H1 (cell line): ENCODE results near the gene NUDC. TPM values are rescaled to one million over a fixed set of nuclear protein-coding genes. Genes with fewer than 3 reads are reported as not detected.
A peak's percentile ranks its signal among the peaks of the same experiment; 100 is the strongest.

Source experiments
- CTCF ChIA-PET: fragments of 300-600 bp; sonication (Branson Sonifier 250); formaldehyde crosslinking; loops from one replicate; lab custom pipeline; 2021; ENCODE audit not compliant: partially characterized antibody; lab: Charles Lee
- POLR2A ChIA-PET: fragments of 300-600 bp; sonication (Branson Sonifier 250); formaldehyde crosslinking; loops from one replicate; lab custom pipeline; 2021; ENCODE audit warnings: inconsistent platforms; ENCODE audit not compliant: partially characterized antibody; lab: Charles Lee
- DNase-seq, 2 experiments: peaks; one replicate each; pipeline versions ENCODE4 v3.0.0 to v3.0.0-alpha.2; 2010 to 2022; ENCODE audit warnings: low spot score in 2 of 2, low read depth in 1 of 2, mixed read lengths in 1 of 2
- FAIRE-seq: peaks from 2 replicates; lab custom pipeline; 2011; peaks lifted over from hg19 to GRCh38; lab: Jason Lieb, UNC
- H2AFZ ChIP-seq: 2 replicates; pipeline ENCODE4 v1.8.1; 2012; ENCODE audit warnings: low read length, inconsistent platforms
- H2AK5ac ChIP-seq: 2 replicates; pipeline ENCODE4 v1.6.1; 2013; ENCODE audit warnings: low read depth, low read length
- H2BK120ac ChIP-seq: replicated peaks from 2 replicates; pipeline ENCODE3; 2013; ENCODE audit warnings: low read depth, low read length, inconsistent platforms
- H2BK12ac ChIP-seq: 2 replicates; pipeline ENCODE4 v1.6.1; 2013; ENCODE audit warnings: low read depth, low read length
- H2BK15ac ChIP-seq: 2 replicates; pipeline ENCODE4 v1.6.1; 2013; ENCODE audit warnings: low read length
- H2BK20ac ChIP-seq: 2 replicates; pipeline ENCODE4 v1.6.1; 2013; ENCODE audit warnings: low read length
- H2BK5ac ChIP-seq: 2 replicates; pipeline ENCODE4 v1.6.1; 2013; ENCODE audit warnings: low read depth, low read length
- H3K14ac ChIP-seq: 2 replicates; pipeline ENCODE4 v1.6.1; 2013; ENCODE audit warnings: inconsistent platforms; ENCODE audit not compliant: insufficient read length
- H3K18ac ChIP-seq: 2 replicates; pipeline ENCODE4 v1.6.1; 2013; ENCODE audit warnings: low read length; ENCODE audit errors: extremely low read depth
- H3K23ac ChIP-seq: 2 replicates; pipeline ENCODE4 v1.6.1; 2013; ENCODE audit warnings: inconsistent platforms; ENCODE audit not compliant: insufficient read length
- H3K23me2 ChIP-seq: 2 replicates; pipeline ENCODE4 v1.6.1; 2013; ENCODE audit warnings: low read depth, low read length
- H3K27ac ChIP-seq: 2 replicates; pipeline ENCODE4 v1.6.1; 2011; ENCODE audit warnings: low read depth, low read length, inconsistent platforms
- H3K27me3 ChIP-seq, 4 experiments: replicated peaks in 1 of 4; 1 replicate in 1 of 4; 2 replicates in 3 of 4; pipeline versions ENCODE4 v1.6.1 to v1.8.1; 2011 to 2013; ENCODE audit warnings: low read length in 3 of 4, mild to moderate bottlenecking in 3 of 4, inconsistent platforms in 2 of 4, mixed read lengths in 2 of 4, moderate library complexity in 1 of 4; ENCODE audit not compliant: control insufficient read depth in 3 of 4, insufficient read depth in 3 of 4; ENCODE audit errors: extremely low read depth in 1 of 4
- H3K36me3 ChIP-seq, 4 experiments: 2 replicates each; pipeline versions ENCODE4 v1.6.1 to v1.8.1; 2011 to 2013; ENCODE audit warnings: mild to moderate bottlenecking in 4 of 4, low read length in 3 of 4, moderate library complexity in 2 of 4, control low read depth in 1 of 4, inconsistent platforms in 1 of 4; ENCODE audit not compliant: insufficient read depth in 4 of 4, control insufficient read depth in 2 of 4
- H3K4ac ChIP-seq: replicated peaks from 2 replicates; pipeline ENCODE3; 2013; ENCODE audit warnings: low read length, low read depth, mixed read lengths, inconsistent platforms; ENCODE audit not compliant: insufficient read length
- H3K4me1 ChIP-seq, 4 experiments: replicated peaks in 1 of 4; 1 replicate in 1 of 4; 2 replicates in 3 of 4; pipeline versions ENCODE4 v1.6.1 to v1.8.1; 2011 to 2013; ENCODE audit warnings: low read length in 3 of 4, inconsistent platforms in 2 of 4, mixed read lengths in 1 of 4; ENCODE audit not compliant: insufficient read depth in 4 of 4, control insufficient read depth in 3 of 4
- H3K4me2 ChIP-seq, 2 experiments: 2 replicates each; pipeline versions ENCODE4 v1.6.1 to v1.8.1; 2011 to 2013; ENCODE audit warnings: low read depth in 2 of 2, low read length in 2 of 2, control low read depth in 1 of 2, inconsistent platforms in 1 of 2, mild to moderate bottlenecking in 1 of 2; ENCODE audit not compliant: insufficient read depth in 1 of 2
- H3K4me3 ChIP-seq, 4 experiments: fragments of 200-600, 300-600 bp in 1 of 4; sonication (generic), shearing (Covaris generic), sonication (Bioruptor Twin) in 1 of 4; 2 replicates each; pipeline versions ENCODE4 v1.5.1 to v1.8.1; 2011 to 2016; ENCODE audit warnings: low read length in 4 of 4, low read depth in 3 of 4, control low read depth in 2 of 4, inconsistent platforms in 2 of 4, mild to moderate bottlenecking in 2 of 4, mixed read lengths in 1 of 4, moderate library complexity in 1 of 4; ENCODE audit not compliant: insufficient read depth in 2 of 4; ENCODE audit errors: extremely low read depth in 1 of 4
- H3K56ac ChIP-seq: replicated peaks from 2 replicates; pipeline ENCODE3; 2013; ENCODE audit warnings: low read depth, mild to moderate bottlenecking, mixed read lengths, low read length, inconsistent platforms; ENCODE audit not compliant: insufficient read length
- H3K79me1 ChIP-seq: 2 replicates; pipeline ENCODE4 v1.6.1; 2013; ENCODE audit warnings: low read depth, low read length, control low read depth
- H3K79me2 ChIP-seq, 2 experiments: 2 replicates each; pipeline versions ENCODE4 v1.6.1 to v1.8.1; 2012 to 2013; ENCODE audit warnings: low read length in 2 of 2, mild to moderate bottlenecking in 2 of 2, inconsistent platforms in 1 of 2; ENCODE audit not compliant: insufficient read depth in 2 of 2, control insufficient read depth in 1 of 2
- H3K9ac ChIP-seq, 4 experiments: replicated peaks in 1 of 4; 1 replicate in 1 of 4; 2 replicates in 3 of 4; pipeline versions ENCODE4 v1.6.1 to v1.8.1; 2011 to 2013; ENCODE audit warnings: low read depth in 3 of 4, low read length in 3 of 4, control low read depth in 2 of 4, mild to moderate bottlenecking in 2 of 4, moderate library complexity in 2 of 4, inconsistent platforms in 1 of 4; ENCODE audit errors: extremely low read depth in 1 of 4
- H3K9me3 ChIP-seq, 2 experiments: 2 replicates each; pipeline versions ENCODE4 v1.6.1 to v1.8.1; 2012 to 2013; ENCODE audit warnings: mild to moderate bottlenecking in 2 of 2, moderate library complexity in 2 of 2, control low read depth in 1 of 2, inconsistent platforms in 1 of 2, low read depth in 1 of 2, low read length in 1 of 2, mixed read lengths in 1 of 2; ENCODE audit not compliant: insufficient read depth in 2 of 2
- H4K20me1 ChIP-seq, 2 experiments: replicated peaks in 1 of 2; 2 replicates each; pipeline versions ENCODE3 to v1.8.1; 2011 to 2013; ENCODE audit warnings: inconsistent platforms in 2 of 2, low read length in 2 of 2, mild to moderate bottlenecking in 1 of 2; ENCODE audit not compliant: insufficient read depth in 2 of 2, control insufficient read depth in 1 of 2
- H4K5ac ChIP-seq: 2 replicates; pipeline ENCODE4 v1.6.1; 2013; ENCODE audit warnings: low read length, low read depth, mixed read lengths, inconsistent platforms; ENCODE audit not compliant: insufficient read length
- H4K8ac ChIP-seq: 2 replicates; pipeline ENCODE4 v1.8.0; 2013; ENCODE audit warnings: mild to moderate bottlenecking, moderate library complexity, low read length, inconsistent platforms; ENCODE audit not compliant: insufficient read depth; ENCODE audit errors: extremely low read depth
- H4K91ac ChIP-seq: replicated peaks from 2 replicates; pipeline ENCODE3; 2013; ENCODE audit warnings: low read length, mixed read lengths, inconsistent platforms; ENCODE audit not compliant: insufficient read length
- ASH2L ChIP-seq: fragments of 200-600, 300-600 bp; sonication (generic); IDR thresholded peaks from one replicate; pipeline ENCODE4 v1.7.1; 2017; ENCODE audit warnings: low read length
- BCL11A ChIP-seq, 2 experiments: IDR thresholded peaks; one replicate each; pipeline ENCODE4 v1.6.1; 2011; ENCODE audit warnings: low read depth in 2 of 2, low read length in 2 of 2, mild to moderate bottlenecking in 2 of 2
- CREB1 ChIP-seq: IDR thresholded peaks from 2 replicates; pipeline ENCODE4 v1.6.1; 2012; ENCODE audit warnings: inconsistent platforms
- KDM1A ChIP-seq: fragments of 200-600, 300-600 bp; sonication (generic); IDR thresholded peaks from 2 replicates; pipeline ENCODE4 v1.7.1; 2016; ENCODE audit warnings: mild to moderate bottlenecking, low read length, borderline replicate concordance
- KDM5A ChIP-seq: fragments of 200-600 bp; IDR thresholded peaks from 2 replicates; pipeline ENCODE4 v1.7.1; 2012; ENCODE audit warnings: mild to moderate bottlenecking, low read length, inconsistent platforms, mixed read lengths
- POLR2A ChIP-seq, 2 experiments: IDR thresholded peaks; 1 replicate in 1 of 2; 2 replicates in 1 of 2; pipeline ENCODE4 v1.6.1; 2011; ENCODE audit warnings: low read depth in 2 of 2, low read length in 2 of 2, mild to moderate bottlenecking in 2 of 2; ENCODE audit errors: control extremely low read depth in 1 of 2
- POU5F1 ChIP-seq: IDR thresholded peaks from 2 replicates; pipeline ENCODE4 v1.6.1; 2011; ENCODE audit warnings: low read depth, mild to moderate bottlenecking, low read length, moderate library complexity
- RBBP5 ChIP-seq: IDR thresholded peaks from 2 replicates; pipeline ENCODE4 v1.7.1; 2012; ENCODE audit warnings: low read depth, mild to moderate bottlenecking, inconsistent platforms, low read length, moderate library complexity, borderline replicate concordance
- SIN3A ChIP-seq, 2 experiments: IDR thresholded peaks in 1 of 2; conservative IDR thresholded peaks in 1 of 2; 2 replicates each; pipeline ENCODE4 v1.6.1; 2011 to 2012; ENCODE audit warnings: low read length in 2 of 2, improper control_type of control experiment in 1 of 2, low read depth in 1 of 2, mild to moderate bottlenecking in 1 of 2
- SP1 ChIP-seq: IDR thresholded peaks from 2 replicates; pipeline ENCODE4 v1.6.1; 2011; ENCODE audit warnings: low read depth, low read length
- SP2 ChIP-seq: IDR thresholded peaks from 2 replicates; pipeline ENCODE4 v1.6.1; 2012; ENCODE audit warnings: mild to moderate bottlenecking, low read length, inconsistent platforms
- SRF ChIP-seq: IDR thresholded peaks from 2 replicates; pipeline ENCODE4 v1.6.1; 2011; ENCODE audit warnings: mild to moderate bottlenecking, low read depth, low read length, moderate library complexity
- TCF12 ChIP-seq: IDR thresholded peaks from 2 replicates; pipeline ENCODE4 v1.6.1; 2011; ENCODE audit warnings: low read depth, mild to moderate bottlenecking, low read length
- WGBS, 2 experiments: shearing (Covaris generic) in 1 of 2; methylation state at CpG; one replicate each; pipeline versions ENCODE4 v1.1.6 to v1.1.7; 2013 to 2015; ENCODE audit warnings: low lambda C conversion rate in 2 of 2, mixed read lengths in 2 of 2, inconsistent platforms in 1 of 2, low coverage in 1 of 2, missing lambda C conversion rate in 1 of 2; ENCODE audit not compliant: insufficient replicate concordance in 2 of 2, insufficient coverage in 1 of 2, insufficient read length in 1 of 2; ENCODE audit errors: extremely low coverage in 1 of 2, missing lambda C conversion rate in 1 of 2; 5-methylcytosine and 5-hydroxymethylcytosine counted together
- polyA plus RNA-seq, 7 experiments: library from polyadenylated mRNA; depleted of rRNA in 3 of 7; stranded (reverse) in 5 of 7; unstranded in 2 of 7; fragments of >200 nt in 5 of 7; fragments of 200-250 nt in 2 of 7; gene quantifications; 1 replicate in 5 of 7; 2 replicates in 1 of 7; 4 replicates in 1 of 7; pipeline versions ENCODE4 v1.2.1 to v1.2.3, GENCODE V29; 2011 to 2013; ENCODE audit warnings: missing spikeins in 2 of 7, mixed read lengths in 2 of 7
- total RNA-seq: library from RNA; stranded (reverse); fragmentation: NEBNext Ultra II Directional; extraction: Animal tissue kit (Norgen Biotek cat#: 25700); gene quantifications from 2 replicates; pipeline ENCODE4 v1.2.1, GENCODE V29; 2021
- TF ChIP-seq, protein P1 (sequence below): IDR thresholded peaks from 2 replicates; pipeline ENCODE4 v1.6.1; 2011; ENCODE audit warnings: low read depth, mild to moderate bottlenecking, low read length; ENCODE audit not compliant: insufficient read depth

The NUDC gene
- total and polyA plus RNA-seq, 2 of the 8 experiments (the other 6 are each of a cell fraction or from before 2014, with no cell fraction given) = 43.2 to 131 TPM

DNA sequence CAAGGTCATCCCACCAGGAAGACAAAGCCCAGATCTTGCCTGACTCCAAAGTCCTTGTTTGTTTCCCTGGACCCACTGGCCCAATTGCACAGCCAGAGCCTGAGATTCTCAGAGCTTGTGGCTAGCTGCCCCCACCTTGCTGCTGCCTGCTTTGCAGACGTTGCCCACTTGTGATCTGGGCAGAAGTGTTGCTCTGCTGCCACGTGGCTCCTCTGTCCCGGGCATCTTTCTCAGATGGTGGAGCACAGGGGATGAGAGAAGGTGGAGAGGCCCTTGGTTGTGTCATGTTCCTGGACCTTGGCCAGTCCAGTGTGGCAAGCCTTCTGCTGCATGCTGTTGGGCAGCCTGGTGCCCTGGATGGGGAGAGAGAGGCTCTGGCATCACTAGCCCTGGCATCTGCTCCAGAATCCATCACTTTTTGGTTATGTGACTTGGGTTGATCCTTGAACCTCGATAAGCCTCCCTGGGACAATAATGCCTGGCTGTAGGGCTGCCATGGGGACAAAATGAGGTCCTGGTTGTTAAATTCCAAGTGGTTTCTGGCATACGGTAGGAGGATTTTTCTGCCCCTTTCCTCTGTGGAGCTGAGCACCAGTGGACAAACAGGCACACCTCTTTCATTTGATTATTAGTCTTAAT lies 6.2 kb upstream of the NUDC start:
- Histone ChIP-seq H2BK15ac (no peak overlapping the region), H3K23me2 (no peaks in the 10 kb centered on the region), H2BK12ac (peak overlapping the region; percentile 9; the same call in 1 of the 2 replicates), H3K4me1 (no peaks in the 10 kb centered on the region), H4K20me1 (no peaks in the 10 kb centered on the region), H2BK20ac (no peak overlapping the region), H4K5ac (no peak overlapping the region), H3K56ac (no peak overlapping the region), H3K23ac (no peak overlapping the region), H3K4me3 (no peak overlapping the region), H3K79me1 (no peaks in the 10 kb centered on the region), H3K36me3 (no peaks in the 10 kb centered on the region), H3K18ac (no peak overlapping the region), H2BK120ac (no peak overlapping the region), H2AK5ac (no peak overlapping the region), H3K4me2 (no peak overlapping the region), H3K9ac (no peak overlapping the region), H4K8ac (peak overlapping the region; percentile 11; the same call in 1 of the 2 replicates), H3K79me2 (no peaks in the 10 kb centered on the region), H3K4ac (no peak overlapping the region), H3K27me3 (peaks cover 0 to 2% (median 0%) of the 10 kb centered on the region in 4 experiments; a peak in 2 of 7 replicates), H3K27ac (no peak overlapping the region), H3K9me3 (no peaks in the 10 kb centered on the region), H4K91ac (no peak overlapping the region), H3K14ac (no peak overlapping the region), H2BK5ac (no peak overlapping the region), H2AFZ (no peak overlapping the region)
- DNase-seq (no peak), FAIRE-seq (no peak)
- CTCF ChIA-PET = interaction anchor here (0.9 kb wide), 1 partner anchor 28 kb away, joined by 3 read pairs; no protein-coding TSS in a partner anchor
- POLR2A ChIA-PET = interaction anchor here (0.6 to 1.7 kb wide), 3 partner anchors 15 to 566 kb away, joined by 3 to 4 read pairs (median 3); partner anchors contain the start of genes GPATCH3 and GPN2
- WGBS, 2 experiments = 83% methylated on average over 5 of the region's 5 CpGs; no CpG with 5 or more reads in 1 of the 2 experiments
- TF ChIP-seq RBBP5 (no peak), ASH2L (no peak), SP1 (no peak), SP2 (no peak), SIN3A (conservative IDR thresholded peaks at IDR 0.05 in 1 of 2, IDR thresholded peaks at IDR 0.05 in 1 of 2; ENCODE audit: low read depth in 1 of 2, low read length in 2 of 2) (no peak), BCL11A (IDR thresholded peaks at IDR 0.05; ENCODE audit: low read depth in 2 of 2, low read length in 2 of 2) (no peak), POLR2A (IDR thresholded peaks at IDR 0.05; ENCODE audit: control extremely low read depth in 1 of 2, low read depth in 2 of 2, low read length in 2 of 2) (no peak), SRF (no peak), KDM1A (no peak), CREB1 (no peak), KDM5A (no peak), TCF12 (no peak), POU5F1 (no peak)
- TF ChIP-seq, protein P1, sequence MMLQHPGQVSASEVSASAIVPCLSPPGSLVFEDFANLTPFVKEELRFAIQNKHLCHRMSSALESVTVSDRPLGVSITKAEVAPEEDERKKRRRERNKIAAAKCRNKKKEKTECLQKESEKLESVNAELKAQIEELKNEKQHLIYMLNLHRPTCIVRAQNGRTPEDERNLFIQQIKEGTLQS = no peak
